Mesenchymal stem cell (in vitro differentiated cells and primary cell): ENCODE measurements around the gene SEPTIN5.

Source experiments
- DNase-seq: peaks from one replicate; pipeline ENCODE4 v3.0.0-alpha.2; 2013
- H2AFZ ChIP-seq: one replicate; pipeline ENCODE4 v1.6.1; 2013; ENCODE audit warnings: low read depth, mild to moderate bottlenecking, control low read depth, inconsistent platforms, low read length, moderate library complexity
- H2AK5ac ChIP-seq: 2 replicates; pipeline ENCODE4 v1.6.1; 2013; ENCODE audit warnings: low read length, moderate library complexity, mild to moderate bottlenecking, inconsistent platforms; ENCODE audit not compliant: severe bottlenecking
- H2BK120ac ChIP-seq: one replicate; pipeline ENCODE4 v1.6.1; 2013; ENCODE audit warnings: low read depth, mild to moderate bottlenecking, inconsistent platforms, low read length, moderate library complexity
- H2BK12ac ChIP-seq, 2 experiments: one replicate each; pipeline ENCODE4 v1.6.1; 2013; ENCODE audit warnings: inconsistent platforms in 2 of 2, low read length in 2 of 2, mild to moderate bottlenecking in 2 of 2, moderate library complexity in 2 of 2, control low read depth in 1 of 2
- H2BK15ac ChIP-seq: one replicate; pipeline ENCODE4 v1.6.1; 2013; ENCODE audit warnings: mild to moderate bottlenecking, low read depth, inconsistent platforms; ENCODE audit not compliant: poor library complexity, severe bottlenecking
- H2BK5ac ChIP-seq: 2 replicates; pipeline ENCODE4 v1.6.1; 2013; ENCODE audit warnings: low read depth, mild to moderate bottlenecking, low read length, control low read depth, inconsistent platforms; ENCODE audit not compliant: poor library complexity, severe bottlenecking
- H3K14ac ChIP-seq, 2 experiments: one replicate each; pipeline ENCODE4 v1.6.1; 2013; ENCODE audit warnings: inconsistent platforms in 2 of 2, low read length in 2 of 2, control low read depth in 1 of 2, mild to moderate bottlenecking in 1 of 2, moderate library complexity in 1 of 2
- H3K18ac ChIP-seq, 2 experiments: one replicate each; pipeline ENCODE4 v1.6.1; 2013; ENCODE audit warnings: inconsistent platforms in 2 of 2, low read length in 2 of 2, control low read depth in 1 of 2, low read depth in 1 of 2, mild to moderate bottlenecking in 1 of 2
- H3K23ac ChIP-seq, 2 experiments: one replicate each; pipeline ENCODE4 v1.6.1; 2013; ENCODE audit warnings: inconsistent platforms in 2 of 2, low read length in 2 of 2, mild to moderate bottlenecking in 2 of 2, moderate library complexity in 2 of 2, control low read depth in 1 of 2
- H3K27ac ChIP-seq: 2 replicates; pipeline ENCODE4 v1.5.1; 2013; ENCODE audit warnings: mild to moderate bottlenecking, moderate library complexity, low read length, control low read depth, inconsistent platforms; ENCODE audit not compliant: poor library complexity, severe bottlenecking
- H3K27me3 ChIP-seq, 2 experiments: 2 replicates each; pipeline versions ENCODE4 v1.6.1 to v1.7.0; 2013; ENCODE audit warnings: low read length in 2 of 2, mild to moderate bottlenecking in 2 of 2, moderate library complexity in 2 of 2, control low read depth in 1 of 2, inconsistent platforms in 1 of 2; ENCODE audit not compliant: control insufficient read depth in 1 of 2, insufficient read depth in 1 of 2
- H3K36me3 ChIP-seq, 2 experiments: 2 replicates each; pipeline versions ENCODE4 v1.6.1 to v1.7.0; 2013; ENCODE audit warnings: low read length in 2 of 2, control low read depth in 1 of 2, inconsistent platforms in 1 of 2, low read depth in 1 of 2, mild to moderate bottlenecking in 1 of 2; ENCODE audit not compliant: insufficient read depth in 2 of 2, control insufficient read depth in 1 of 2
- H3K4ac ChIP-seq, 2 experiments: one replicate each; pipeline ENCODE4 v1.6.1; 2013; ENCODE audit warnings: inconsistent platforms in 2 of 2, low read length in 2 of 2, mild to moderate bottlenecking in 2 of 2, moderate library complexity in 2 of 2, control low read depth in 1 of 2, low read depth in 1 of 2
- H3K4me1 ChIP-seq: 2 replicates; pipeline ENCODE4 v1.6.1; 2013; ENCODE audit warnings: low read depth, low read length, control low read depth; ENCODE audit not compliant: control insufficient read depth, insufficient read depth
- H3K4me2 ChIP-seq: 2 replicates; pipeline ENCODE4 v1.6.1; 2013; ENCODE audit warnings: low read length, mild to moderate bottlenecking, inconsistent platforms; ENCODE audit not compliant: poor library complexity, severe bottlenecking
- H3K4me3 ChIP-seq, 2 experiments: 2 replicates each; pipeline versions ENCODE4 v1.5.1 to v1.7.0; 2013; ENCODE audit warnings: low read length in 2 of 2, mild to moderate bottlenecking in 2 of 2, control low read depth in 1 of 2, low read depth in 1 of 2; ENCODE audit not compliant: insufficient read depth in 1 of 2
- H3K79me1 ChIP-seq: replicated peaks from 2 replicates; pipeline ENCODE4 v1.6.1; 2013; ENCODE audit warnings: mild to moderate bottlenecking, control low read depth, low read length, inconsistent platforms; ENCODE audit not compliant: poor library complexity, severe bottlenecking
- H3K9ac ChIP-seq: 2 replicates; pipeline ENCODE4 v1.7.0; 2013; ENCODE audit warnings: mild to moderate bottlenecking, low read length, moderate library complexity
- H3K9me3 ChIP-seq: 2 replicates; pipeline ENCODE4 v1.7.0; 2013; ENCODE audit warnings: mild to moderate bottlenecking, low read length; ENCODE audit not compliant: control insufficient read depth
- H4K8ac ChIP-seq: one replicate; pipeline ENCODE4 v1.6.1; 2013; ENCODE audit warnings: inconsistent platforms, mild to moderate bottlenecking, low read length, moderate library complexity
- H4K91ac ChIP-seq: one replicate; pipeline ENCODE4 v1.6.1; 2013; ENCODE audit warnings: mild to moderate bottlenecking, low read length, inconsistent platforms
- WGBS: methylation state at CpG from one replicate; pipeline ENCODE4 v1.1.7; 2013; ENCODE audit warnings: mixed read lengths; 5-methylcytosine and 5-hydroxymethylcytosine counted together

Gene SEPTIN5

DNA sequence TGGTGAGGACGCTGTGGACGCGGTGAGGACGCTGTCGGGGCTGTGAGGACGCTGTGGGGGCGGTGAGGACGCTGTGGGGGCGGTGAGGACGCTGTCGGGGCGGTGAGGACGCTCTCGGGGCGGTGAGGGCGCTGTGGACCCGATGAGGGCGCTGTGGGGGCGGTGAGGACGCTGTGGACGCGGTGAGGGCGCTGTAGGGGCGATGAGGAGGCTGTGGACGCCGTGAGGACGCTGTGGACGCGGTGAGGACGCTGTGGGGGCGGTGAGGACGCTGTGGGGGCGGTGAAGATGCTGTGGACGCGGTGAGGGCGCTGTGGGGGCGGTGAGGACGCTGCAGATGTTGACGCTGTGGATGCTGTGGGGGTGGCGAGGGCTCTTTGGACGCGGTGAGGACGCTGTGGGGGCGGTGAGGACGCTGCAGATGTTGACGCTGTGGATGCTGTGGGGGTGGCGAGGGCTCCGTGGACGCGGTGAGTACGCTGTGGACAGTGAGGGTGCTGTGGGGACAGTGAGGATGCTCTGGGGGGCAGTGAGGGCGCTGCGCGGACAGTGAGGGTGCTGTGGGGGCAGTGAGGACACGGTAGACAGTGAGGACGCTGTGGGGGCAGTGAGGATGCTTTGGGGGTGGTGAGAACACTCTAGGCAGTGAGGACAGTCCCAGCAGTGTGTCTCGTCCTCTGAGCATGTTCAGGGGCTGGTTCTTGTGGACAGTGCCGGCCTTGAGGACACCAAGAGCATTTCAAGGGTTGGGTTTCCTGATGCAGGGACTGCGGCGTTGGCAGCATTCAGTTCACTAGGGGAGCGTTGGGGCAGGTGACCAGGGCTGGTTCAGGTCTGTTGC is 13.2 kb downstream of the SEPTIN5 start:
- Histone ChIP-seq H2BK120ac (no peak overlapping the region), H3K4me3 (no peak overlapping the region), H3K4me1 (peaks cover 28% of the 10 kb centered on the region), H3K4ac (no peak overlapping the region), H3K9ac (no peak overlapping the region), H3K23ac (no peak overlapping the region), H3K27ac (no peak overlapping the region), H4K8ac (no peak overlapping the region), H3K79me1 (no peaks in the 10 kb centered on the region), H3K4me2 (no peak overlapping the region), H2AK5ac (no peak overlapping the region), H3K14ac (no peak overlapping the region), H2BK5ac (no peak overlapping the region), H3K36me3 (peaks cover 0 to under 1% of the 10 kb centered on the region in 2 experiments), H4K91ac (peak overlapping the region; percentile 21), H3K18ac (no peak overlapping the region), H3K9me3 (no peaks in the 10 kb centered on the region), H2BK12ac (no peak overlapping the region), H2BK15ac (no peak overlapping the region), H3K27me3 (peaks cover 33 to 35% of the 10 kb centered on the region in 2 experiments), H2AFZ (no peak overlapping the region)
- WGBS = 53% methylated on average over 61 of the region's 61 CpGs
- no peak for DNase-seq

DNA sequence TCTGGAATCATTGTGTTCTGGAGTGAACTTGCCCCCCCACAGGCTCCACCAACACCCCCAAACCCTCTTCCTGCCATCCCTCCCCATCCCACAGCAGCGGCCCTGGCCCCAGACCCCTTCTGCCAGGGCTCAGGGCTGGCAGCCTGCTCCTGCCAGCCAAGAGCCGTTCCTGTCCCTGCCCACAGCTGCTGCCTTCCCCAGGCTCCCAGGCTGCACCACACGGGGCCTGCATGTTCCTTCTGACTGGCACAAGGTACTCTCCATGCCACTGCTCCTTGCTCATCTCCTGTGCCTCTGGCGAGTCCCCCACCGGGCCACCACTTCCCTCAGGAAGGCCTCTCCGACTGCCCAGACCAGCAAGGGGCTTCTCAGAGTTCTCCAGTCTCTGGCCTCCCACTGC is 14.0 kb downstream of the SEPTIN5 start:
- H3K36me3 ChIP-seq = no peaks in the 10 kb centered on the region
- H3K9ac ChIP-seq = no peak overlapping the region
- H2BK15ac ChIP-seq = no peak overlapping the region
- H3K4me2 ChIP-seq = no peak overlapping the region
- no peak overlapping the region for H4K91ac ChIP-seq
- peaks cover 20% of the 10 kb centered on the region for H3K4me1 ChIP-seq
- no peak overlapping the region for H2BK5ac ChIP-seq
- H4K8ac ChIP-seq = no peak overlapping the region
- H3K4ac ChIP-seq = no peak overlapping the region
- H3K4me3 ChIP-seq = no peak overlapping the region
- no peak for DNase-seq
- WGBS = 85% methylated on average over 6 of the region's 6 CpGs
- no peak overlapping the region for H2AFZ ChIP-seq
- H3K27ac ChIP-seq = no peak overlapping the region
- H2AK5ac ChIP-seq = no peak overlapping the region
- H3K23ac ChIP-seq = no peak overlapping the region
- no peaks in the 10 kb centered on the region for H3K79me1 ChIP-seq
- H3K14ac ChIP-seq = no peak overlapping the region
- peaks cover 25 to 40% of the 10 kb centered on the region in 2 experiments for H3K27me3 ChIP-seq
- H3K18ac ChIP-seq = no peak overlapping the region
- no peak overlapping the region for H2BK12ac ChIP-seq
- H3K9me3 ChIP-seq = no peaks in the 10 kb centered on the region
- no peak overlapping the region for H2BK120ac ChIP-seq

GRCh38 chr22:19728836-19729235 is 14.5 kb downstream of the SEPTIN5 start:
- Histone ChIP-seq H3K9ac (no peak overlapping the region), H3K36me3 (no peaks in the 10 kb centered on the region), H3K27ac (no peak overlapping the region), H4K8ac (no peak overlapping the region), H2BK5ac (no peak overlapping the region), H2BK120ac (no peak overlapping the region), H3K23ac (no peak overlapping the region), H3K4me1 (peaks cover 15% of the 10 kb centered on the region), H2BK12ac (no peak overlapping the region), H4K91ac (no peak overlapping the region), H2BK15ac (no peak overlapping the region), H3K18ac (no peak overlapping the region), H3K27me3 (peaks cover 22 to 42% of the 10 kb centered on the region in 2 experiments), H3K4me3 (no peak overlapping the region), H2AK5ac (no peak overlapping the region), H3K4ac (no peak overlapping the region), H3K79me1 (no peaks in the 10 kb centered on the region), H3K14ac (no peak overlapping the region), H3K9me3 (no peaks in the 10 kb centered on the region), H2AFZ (no peak overlapping the region), H3K4me2 (no peak overlapping the region)
- WGBS = 87% methylated on average over 10 of the region's 10 CpGs
- no peak for DNase-seq

- H3K79me1 ChIP-seq = no peaks in the 10 kb centered on the region
- no peak overlapping the region for H3K9ac ChIP-seq
- H2BK120ac ChIP-seq = no peak overlapping the region
- no peak overlapping the region for H3K4me3 ChIP-seq
- 87% methylated on average over 8 of the region's 9 CpGs for WGBS
- no peak overlapping the region for H3K14ac ChIP-seq
- H2AK5ac ChIP-seq = no peak overlapping the region
- no peaks in the 10 kb centered on the region for H3K9me3 ChIP-seq
- no peak overlapping the region for H3K23ac ChIP-seq
- peaks cover 8% of the 10 kb centered on the region for H3K4me1 ChIP-seq
- no peak for DNase-seq
- H3K4me2 ChIP-seq = no peak overlapping the region
- H3K27me3 ChIP-seq = peaks cover 20 to 47% of the 10 kb centered on the region in 2 experiments
- H4K8ac ChIP-seq = no peak overlapping the region
- no peak overlapping the region for H2AFZ ChIP-seq
- no peak overlapping the region for H3K18ac ChIP-seq
- H3K27ac ChIP-seq = no peak overlapping the region
- no peak overlapping the region for H2BK5ac ChIP-seq
- no peak overlapping the region for H2BK12ac ChIP-seq
- H2BK15ac ChIP-seq = no peak overlapping the region
- no peak overlapping the region for H4K91ac ChIP-seq
- no peak overlapping the region for H3K4ac ChIP-seq
- H3K36me3 ChIP-seq = no peaks in the 10 kb centered on the region
These were observed 15.2 kb downstream of the SEPTIN5 start for GRCh38 chr22:19729507-19729906.
